Measurements from ENCODE around the gene SH3YL1.

Gene SH3YL1

DNA sequence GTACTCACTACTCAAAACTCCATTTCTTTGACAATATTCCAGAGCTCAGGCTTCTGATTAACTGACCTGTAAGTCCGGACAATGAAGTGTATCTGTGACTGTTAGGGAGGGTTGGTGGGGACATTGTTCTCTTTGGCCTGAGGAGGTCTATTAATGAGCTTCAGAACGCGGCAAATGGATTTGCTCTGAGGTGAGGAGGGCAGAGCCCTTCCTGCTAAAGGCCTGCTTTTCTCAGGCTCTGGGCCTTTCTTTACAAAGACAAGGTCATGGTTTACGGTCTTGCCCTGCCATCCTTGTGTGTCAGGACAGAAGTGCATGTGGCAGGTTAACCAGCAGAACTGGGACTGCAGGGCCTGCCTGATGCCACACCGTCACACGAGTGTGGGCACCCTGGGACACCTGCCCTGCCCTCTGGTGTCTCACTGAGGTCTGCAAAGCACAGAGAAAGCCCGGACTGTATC, 16.8 kb upstream of the SH3YL1 start:
- DNase-seq: no peak

DNA sequence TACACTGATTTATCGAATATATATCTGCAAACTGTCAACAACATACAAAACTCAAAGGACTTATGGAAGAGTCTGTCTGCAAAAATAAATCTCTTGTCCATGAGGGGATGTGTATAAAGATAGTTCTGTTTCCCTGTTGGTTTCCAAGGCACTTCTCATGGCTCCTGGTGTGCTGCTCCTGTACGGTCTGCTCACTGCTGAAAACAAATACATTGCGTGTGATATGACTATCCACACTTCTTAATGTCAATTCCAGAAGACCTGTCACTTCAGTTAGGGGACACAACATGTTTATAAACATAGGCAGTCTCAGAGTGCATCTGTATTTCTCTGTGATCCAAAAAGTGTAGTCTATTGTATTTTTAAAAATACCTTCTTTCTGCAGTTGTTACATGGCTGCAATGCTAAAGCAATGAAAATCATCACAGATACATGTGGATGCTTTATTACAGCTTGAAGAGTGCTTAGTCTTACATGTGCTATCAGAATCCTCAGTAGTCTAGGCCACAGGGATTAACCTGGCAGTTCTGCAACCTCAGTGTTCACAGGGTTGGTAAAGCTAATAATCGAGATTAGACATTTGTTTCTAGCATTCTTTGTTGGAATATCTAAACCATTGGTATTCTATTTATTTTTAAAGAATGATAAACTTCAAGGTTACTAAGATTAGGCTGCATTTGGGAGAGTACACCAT, 16.3 kb upstream of the SH3YL1 start:
- no peak for DNase-seq

DNA sequence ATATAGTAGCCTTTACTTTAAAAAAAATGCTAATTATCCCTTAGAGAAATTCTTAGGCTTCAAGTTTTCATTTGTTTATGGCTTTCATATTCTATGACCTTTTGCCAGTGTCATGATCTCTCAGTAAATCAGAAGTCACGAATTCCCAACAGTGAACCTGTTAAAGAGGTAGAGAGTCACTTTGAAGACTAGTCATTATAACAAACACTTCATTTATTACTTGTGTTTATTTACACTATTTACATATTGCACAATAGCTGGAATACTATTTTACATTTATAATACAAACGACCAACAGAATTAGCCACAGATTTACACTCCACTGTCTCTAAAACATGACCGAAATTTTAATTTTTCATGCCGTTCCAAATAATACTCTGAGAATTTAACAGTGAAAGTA, 15.5 kb upstream of the SH3YL1 start:
- no peak for DNase-seq

DNA sequence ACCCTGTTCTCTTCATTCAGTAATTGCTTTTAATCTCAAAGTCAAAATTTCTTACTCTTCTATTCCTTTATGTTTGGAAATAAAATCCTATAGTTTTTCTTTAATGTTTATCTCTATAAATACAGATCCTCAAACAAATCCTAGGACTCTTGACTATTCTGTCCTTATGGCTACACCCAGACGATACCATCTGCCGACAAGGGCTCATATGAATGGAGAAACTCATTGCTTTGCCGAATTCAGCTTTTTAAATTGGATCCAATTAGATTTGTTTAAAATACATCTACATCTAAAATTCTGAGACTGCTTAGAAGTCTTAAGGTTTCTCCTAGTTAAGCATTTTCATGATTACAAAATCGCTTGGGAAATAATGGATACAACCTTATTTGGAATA, 15.1 kb upstream of the SH3YL1 start:
- DNase-seq: no peak

DNA sequence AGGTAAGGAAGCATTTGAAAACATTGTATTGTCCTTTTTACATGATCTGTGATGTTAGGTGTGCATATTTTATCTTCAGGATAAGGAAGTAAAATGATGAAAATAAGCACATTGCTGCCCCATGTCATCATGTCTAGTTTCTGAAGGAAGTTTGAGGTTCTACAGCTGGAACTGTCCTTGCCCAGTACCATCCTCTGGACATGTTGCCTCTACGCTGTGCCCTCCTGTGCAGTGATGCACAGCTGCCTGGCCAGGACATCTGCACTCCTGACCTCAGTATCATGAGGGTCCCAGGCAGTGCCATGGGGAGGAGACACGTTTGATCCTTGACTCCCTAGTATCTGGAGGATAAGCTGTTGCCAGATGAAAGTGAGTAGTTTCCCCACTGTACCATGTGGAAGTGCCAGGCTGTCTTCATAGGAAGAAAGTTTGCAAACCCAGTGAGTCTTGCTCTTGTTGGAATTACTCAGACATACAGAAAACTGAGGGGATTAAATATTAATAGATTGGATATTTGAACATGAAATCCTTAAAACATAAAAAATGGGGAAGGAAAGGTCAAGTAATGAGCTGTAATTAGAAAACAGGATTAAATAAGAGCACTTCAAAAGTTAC, 14.6 kb upstream of the SH3YL1 start:
- no peak for DNase-seq

DNA sequence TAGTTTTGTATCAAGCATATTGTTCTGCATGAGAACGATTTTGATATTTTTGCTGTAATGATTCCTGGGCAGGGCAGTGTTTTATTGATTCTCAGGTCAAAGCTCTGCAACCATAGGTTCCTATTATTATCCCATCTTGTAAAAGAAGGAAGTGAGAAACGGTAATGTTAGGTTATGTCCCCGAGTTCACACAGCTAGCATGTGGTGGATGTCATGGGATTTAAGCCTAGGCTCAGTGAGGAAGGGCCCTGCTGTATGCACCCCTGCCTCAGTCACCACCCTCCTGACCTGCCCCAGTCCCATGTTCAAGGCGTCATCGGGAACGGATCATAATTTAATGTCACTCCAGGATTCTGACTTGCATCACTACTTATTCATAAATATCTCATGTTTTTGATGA, 11.6 kb upstream of the SH3YL1 start:
- no peak for DNase-seq

DNA sequence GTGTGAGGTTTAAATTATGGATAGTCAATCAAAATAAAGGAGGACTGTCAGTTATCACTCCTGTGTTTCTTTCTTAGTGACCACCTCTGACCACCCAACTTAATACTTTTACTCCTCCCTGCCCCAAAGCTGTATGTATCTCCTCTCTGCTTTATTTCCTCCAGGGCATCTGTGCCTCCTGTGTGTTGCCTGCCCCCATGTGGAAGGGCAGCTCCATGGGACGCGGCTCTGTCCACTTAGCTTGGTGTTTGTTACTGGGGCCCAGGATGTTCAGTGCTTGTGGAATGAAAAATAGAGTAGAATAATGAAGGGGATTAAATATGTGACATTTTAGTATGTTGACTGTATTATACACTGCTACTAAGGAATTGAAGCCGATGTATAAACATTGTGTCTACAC, 10.7 kb upstream of the SH3YL1 start:
- no peak for DNase-seq

DNA sequence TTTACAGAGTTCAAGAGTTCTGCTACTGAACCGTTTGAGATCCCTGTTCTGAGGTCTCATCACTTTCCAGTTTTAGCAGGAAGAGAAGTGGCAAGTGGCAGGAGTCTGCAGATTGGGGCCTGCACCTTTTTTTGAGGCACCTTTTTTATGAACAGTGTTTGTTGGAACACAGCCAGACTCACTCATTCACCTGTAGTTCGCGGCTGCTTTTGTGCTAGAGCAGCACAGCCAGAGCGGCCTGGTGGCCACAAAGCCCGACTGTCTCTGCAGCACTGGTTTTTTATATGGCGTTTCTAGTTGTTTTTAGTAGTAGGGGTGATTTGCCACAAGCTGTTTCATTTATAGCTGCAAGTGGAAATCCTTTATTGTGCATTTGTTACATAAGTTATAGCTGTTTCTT, 9.5 kb upstream of the SH3YL1 start:
- DNase-seq: peak; percentile 68

DNA sequence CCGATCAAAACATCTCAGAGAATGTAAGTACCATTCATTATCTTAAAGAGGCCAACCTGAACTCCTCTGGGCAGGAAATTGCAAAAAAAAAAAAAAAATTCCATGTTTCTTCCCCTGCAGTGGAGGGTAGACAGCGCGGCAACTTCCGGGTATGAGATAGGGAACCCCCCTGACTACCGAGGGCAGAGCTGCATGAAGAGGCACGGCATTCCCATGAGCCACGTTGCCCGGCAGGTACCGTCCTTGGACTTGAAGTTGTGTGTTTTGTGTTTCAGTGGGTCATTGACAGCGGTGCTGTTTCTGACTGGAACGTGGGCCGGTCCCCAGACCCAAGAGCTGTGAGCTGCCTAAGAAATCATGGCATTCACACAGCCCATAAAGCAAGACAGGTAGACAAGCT, 8.1 kb upstream of the SH3YL1 start:
- no peak for DNase-seq

DNA sequence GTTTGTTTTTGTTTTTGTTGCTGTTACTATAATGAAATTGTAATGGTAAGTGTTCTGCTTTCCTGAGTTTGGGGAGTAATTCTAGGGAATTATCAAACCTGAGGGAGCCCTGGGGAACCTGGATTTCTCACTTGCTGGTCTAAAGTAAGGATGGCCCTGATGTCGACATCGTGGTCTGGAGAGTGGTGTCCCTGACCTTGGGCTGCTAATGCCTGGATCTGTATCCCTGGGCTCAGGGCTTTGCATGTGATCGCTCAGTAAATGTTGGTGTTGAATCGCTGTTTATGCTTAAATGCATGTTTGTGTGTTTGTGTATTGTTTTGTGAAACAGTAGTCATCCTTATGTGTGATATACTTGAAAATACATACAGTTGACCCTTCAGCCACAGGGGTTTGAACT, 7.0 kb upstream of the SH3YL1 start:
- DNase-seq: no peak

DNA sequence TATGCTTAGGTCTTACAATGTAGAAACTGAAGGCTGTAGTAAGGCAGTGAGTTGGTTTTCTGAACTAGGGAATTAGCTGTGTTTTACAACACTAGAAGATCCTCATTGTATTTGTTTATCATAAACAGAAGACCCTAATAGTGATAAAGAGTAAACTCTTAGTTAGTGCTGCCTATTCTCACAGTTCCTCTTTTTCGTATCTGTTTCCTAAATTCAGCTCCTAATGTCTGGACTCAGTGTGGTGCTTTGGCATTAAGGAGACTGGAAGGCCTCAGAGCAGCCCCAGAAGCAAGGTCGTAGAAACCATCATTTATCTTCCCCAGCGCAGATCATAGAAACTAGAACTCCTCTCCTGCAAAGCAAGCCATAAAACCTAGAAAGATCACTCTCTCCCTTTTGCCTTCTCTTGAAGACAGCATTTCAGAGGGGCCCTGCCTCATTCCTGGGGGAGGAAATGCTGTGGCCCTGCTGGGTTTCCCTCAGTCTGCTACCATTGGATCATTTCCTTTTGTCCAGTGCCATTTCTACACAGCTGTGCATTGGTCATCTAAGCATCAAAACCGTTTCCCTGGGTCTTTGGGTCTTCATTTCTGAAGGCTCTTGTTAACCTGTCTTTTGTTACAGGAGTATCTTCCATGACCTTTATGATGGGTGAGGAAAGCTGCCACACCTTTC, 5.7 kb upstream of the SH3YL1 start:
- no peak for DNase-seq

DNA sequence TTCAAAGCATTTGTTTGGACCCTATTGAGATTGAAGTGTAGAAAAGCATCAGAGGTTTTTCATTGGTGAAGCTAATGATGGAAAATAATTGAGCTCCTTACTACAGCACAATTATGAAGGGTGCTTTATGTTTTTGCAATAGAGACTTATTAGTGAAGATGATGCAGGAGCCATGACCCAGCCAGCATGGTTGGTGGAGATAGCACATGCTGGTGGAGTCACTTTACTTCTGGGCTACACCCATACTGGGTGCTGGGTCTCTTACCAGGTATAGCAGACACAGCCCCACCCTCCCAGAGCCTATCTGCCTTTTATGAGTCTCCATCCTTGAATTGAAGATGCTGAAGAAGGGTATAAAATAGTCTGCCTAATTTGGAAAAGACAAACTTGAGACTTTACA, 4.5 kb upstream of the SH3YL1 start:
- no peak for DNase-seq

DNA sequence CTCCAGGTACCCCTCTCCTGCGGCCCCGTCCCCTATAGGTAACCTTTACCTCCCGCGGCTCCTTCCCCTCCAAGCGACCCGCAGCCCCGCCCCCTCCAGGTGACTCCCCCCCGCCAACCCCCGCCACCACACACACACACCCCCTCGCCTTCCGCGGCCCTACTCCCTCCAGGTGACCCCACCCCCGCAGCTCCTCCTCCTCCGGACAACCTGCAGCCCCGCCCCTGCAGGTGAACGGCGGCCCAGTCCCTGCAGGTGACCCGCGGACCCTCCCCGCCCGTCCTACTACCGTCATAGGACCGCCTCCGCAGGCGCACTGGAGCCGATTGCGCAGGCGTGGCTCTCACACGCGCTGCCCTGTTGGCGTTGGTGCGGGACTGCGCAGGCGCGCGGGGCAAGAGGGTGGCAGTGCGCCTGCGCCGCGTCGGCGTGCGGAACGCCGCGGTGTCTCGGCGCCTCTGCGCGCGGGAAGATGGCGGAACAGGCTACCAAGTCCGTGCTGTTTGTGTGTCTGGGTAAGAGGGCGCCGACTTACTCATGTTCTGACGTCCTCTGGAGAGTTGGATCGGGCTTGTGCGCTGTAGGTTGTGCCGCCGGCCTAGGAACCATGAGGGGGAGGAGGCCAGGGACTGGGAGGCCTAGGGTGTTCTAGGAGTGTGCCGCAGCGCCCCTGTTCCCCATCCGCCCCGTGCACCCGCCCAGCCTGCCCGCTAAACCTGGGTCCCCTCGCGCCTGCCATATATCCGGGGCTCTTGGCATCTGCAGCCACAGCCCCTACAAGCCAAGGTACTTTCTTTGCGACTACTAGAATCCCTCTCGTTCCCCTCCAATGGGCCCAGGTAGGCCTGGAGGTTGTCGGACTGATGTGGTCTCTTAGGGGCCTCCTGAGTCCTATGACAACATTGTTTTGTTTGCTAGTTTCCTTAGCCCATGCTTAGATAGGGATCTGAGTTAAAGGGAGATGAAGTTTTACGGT, 949 bp upstream of the SH3YL1 start, which contains the start of gene ACP1:
ACP1 (plus strand) TSS at position 455 of the 976 bp plus-strand sequence; CDS start at position 473, 18 bp downstream.
- peak; percentile 97 for DNase-seq

DNA sequence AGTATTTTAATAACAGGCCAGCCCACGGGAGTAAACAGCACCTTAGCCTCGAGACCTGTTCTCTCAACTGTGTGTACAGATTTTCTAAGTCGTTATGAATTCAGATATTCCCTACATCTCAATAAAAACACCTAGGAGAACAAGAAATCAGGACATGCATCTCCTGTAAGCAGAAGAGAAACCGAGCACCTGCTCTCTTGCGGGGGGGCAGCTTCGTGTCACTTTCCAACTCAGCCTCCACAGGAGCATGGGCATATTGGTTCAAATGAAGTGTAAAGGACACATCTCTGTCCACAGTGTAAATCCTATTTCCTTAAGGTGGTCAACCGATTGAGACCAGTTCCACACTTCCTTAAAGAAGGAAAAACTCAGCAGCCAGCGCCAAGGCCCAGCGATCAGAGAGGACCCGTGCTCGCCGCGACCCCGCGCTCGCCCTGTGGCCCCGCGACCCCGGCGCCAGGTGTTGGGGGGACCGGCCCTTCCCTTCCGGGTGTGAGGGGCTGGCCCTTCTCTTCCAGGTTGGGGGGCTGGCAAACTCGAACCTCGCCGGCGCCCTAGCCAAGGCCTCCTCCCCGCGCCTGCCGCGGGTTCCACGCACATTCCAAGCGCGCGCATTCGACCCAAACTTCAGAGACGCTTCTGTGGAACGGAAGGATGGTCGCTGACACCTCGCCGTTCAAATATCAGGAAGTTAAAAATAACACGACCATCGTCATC, 652 bp downstream of the SH3YL1 start:
- no peak for DNase-seq

DNA sequence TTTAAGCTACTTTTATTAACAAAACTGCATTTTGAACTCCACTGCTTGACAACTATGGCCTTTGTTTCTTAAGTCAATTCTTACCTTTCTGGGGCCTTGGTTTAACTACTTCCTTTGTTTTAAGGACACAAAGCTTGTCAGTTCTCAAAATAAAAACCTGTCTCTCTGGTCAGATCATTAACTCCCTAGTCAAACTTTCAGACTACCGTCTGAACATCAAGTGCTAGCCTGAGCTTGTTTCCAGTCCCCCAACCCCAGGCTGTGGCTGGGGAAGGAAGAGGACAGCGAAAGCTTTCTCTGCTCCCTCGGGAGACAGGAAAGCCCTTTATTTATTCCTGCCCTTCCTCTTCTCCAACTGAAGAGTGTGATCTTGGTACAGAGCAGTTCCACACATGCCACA, 1.7 kb downstream of the SH3YL1 start:
- no peak for DNase-seq

DNA sequence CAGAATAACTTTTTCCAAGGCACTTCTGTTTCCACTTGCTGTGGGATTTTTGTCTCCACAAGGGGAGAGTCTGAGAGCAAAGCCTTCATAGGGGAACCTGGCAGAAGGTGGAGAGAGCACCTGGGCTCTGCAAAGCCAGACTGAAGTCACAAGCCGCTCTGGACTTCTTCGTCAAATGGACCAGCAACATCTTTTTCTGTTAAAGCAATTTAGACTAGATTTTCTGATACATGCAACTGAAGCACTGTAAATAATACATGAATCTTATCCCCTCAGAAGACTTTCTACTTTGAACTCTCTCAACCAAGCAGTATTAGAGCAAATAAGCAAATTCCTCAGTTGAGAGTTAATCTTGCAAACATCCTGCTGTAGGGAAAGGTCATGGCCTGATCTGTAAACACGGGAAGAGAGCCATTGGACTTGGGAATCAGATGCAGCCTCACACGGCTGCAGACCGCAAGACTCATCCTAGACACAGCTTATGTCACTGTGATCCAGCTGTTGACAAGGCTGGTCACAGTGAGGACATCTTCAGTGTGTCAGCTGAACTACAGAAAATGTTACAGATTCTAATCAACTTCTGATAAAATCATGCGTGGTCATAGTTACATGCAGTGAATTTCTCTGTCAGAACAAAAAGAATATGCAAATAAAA, 3.2 kb downstream of the SH3YL1 start:
- no peak for DNase-seq

DNA sequence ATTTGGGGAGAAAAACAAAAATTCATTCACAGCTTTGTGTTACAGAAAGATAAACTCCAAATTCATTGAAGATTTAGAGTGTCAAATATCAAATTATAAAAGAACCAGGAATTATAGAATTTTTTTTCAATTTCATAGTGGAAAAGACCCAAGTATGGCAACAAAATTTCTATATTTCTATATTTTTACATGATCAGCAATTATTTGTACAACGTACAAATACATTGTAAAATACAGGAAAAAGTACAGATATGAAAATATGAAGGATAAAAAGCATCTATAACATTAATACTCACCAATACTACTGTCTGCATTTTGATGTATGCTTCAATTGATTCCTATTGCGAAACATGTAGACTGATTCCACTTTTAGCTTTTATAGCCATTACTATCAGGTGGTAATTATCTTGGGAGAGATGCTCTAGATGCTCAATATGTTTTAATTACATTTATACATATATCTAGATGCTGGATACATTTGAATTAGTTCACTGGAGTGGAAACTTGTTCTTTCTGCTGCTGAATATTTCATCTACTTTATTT, 4.0 kb downstream of the SH3YL1 start:
- no peak for DNase-seq

DNA sequence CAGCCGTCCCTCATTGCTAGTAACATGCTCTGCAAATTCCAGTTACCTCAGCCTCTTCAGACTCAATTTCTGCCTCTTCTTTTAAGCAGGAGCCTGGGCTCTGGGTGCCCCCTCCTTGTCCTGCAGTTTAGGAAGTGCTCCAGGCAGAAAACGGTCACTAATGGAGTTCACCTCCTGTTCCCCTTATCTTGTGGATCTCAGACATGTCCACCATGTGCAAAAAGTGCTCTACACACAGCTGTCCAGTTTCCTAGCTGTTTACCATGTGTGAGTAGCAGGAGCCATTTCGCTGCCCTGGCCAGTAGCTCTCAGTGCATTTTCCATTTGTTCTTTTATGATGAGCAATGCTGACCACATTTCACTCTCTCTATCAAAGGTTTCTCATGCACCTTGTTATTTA, 4.9 kb downstream of the SH3YL1 start:
- no peak for DNase-seq

DNA sequence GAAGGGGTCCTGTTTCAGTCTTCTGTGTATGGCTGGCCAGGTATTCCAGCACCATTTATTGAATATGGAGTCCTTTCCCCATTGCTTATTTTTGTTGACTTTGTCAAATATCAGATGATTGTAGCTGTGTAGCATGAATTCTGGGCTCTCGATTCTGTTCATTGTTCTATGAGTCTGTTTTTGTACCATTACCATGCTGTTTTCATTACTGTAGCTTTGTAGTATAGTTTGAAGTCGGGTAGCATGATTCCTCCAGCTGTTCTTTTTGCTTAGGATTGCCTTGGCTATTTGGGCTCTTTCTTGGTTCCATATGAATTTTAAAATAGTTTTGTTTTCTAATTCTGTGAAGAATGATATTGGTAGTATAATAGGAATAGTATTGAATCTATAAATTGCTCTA, 6.0 kb downstream of the SH3YL1 start:
- DNase-seq: no peak

DNA sequence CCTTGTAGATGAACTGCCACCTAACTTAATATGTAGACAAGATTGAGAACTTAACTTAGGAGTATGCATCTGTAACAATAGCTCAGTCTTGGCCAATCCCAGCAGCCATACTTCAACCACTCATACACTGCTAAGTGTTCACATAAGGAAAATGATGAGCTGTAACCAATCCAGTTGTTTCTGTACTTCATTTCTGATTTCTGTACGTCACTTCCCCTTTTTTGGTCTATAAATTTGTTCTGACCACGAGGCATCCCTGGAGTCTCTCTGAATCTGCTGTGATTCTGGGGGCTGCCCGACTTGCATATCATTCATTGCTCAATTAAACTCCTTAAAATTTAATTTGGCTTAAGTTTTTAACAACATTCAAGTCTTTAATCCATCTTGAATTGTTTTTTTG, 6.4 kb downstream of the SH3YL1 start:
- DNase-seq: no peak

DNA sequence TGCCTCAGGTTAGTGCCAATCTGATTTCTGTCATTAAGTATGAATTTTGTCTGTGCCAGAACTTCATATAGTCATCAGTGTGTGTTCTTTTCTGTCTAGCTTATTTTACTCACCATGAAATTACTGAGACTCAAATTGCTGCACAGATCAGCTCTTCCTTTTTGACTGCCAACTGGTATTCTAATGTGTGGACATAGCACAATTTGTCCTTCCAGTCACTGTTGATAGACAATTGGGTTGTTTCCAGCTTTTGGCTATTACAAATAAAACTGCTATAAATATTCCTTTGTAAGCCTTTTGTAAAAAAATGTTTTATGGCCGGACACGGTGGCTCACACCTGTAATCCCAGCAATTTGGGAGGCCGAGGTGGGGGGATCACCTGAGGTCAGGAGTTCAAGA, 7.7 kb downstream of the SH3YL1 start:
- no peak for DNase-seq

DNA sequence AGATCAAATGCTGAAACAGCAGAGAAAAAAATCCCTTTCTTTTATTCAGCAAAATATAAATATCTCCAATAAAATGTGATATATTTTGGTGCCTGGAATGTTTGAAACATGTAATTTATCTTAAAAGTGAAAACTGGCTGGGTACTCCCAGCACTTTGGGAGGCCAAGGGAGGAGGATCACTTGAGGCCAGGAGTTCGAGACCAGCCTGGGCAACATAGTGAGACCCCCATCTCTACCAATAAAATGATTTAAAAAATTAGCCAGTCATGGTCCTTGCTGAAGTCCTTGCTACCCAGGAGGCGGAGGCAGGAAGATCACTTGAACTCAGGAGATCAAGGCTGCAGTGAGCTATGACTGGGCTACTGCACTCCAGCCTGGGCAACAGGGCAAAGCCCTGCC, 8.6 kb downstream of the SH3YL1 start:
- DNase-seq: no peak

All from NCI-H2171 treated with DMSO at 0.1 percent for 48 hours (cell line).